IMR-90 (cell line): Measurements from ENCODE around the gene CCDC152. TPM values are rescaled to one million over a fixed set of nuclear protein-coding genes. Genes with fewer than 3 reads are reported as not detected.

Experiments
- ATAC-seq: fragments of 200-7000 bp; cut with Tn5 transposase; 2 replicates; pipeline ENCODE4 v1.9.1; 2020; ENCODE audit warnings: low read depth, mild to moderate bottlenecking, moderate library complexity
- BruUV-seq: library from RNA; stranded (reverse); fragments of 400-500 nt; replicated peaks from 2 replicates; lab custom pipeline; 2021; lab: Mats Ljungman, UMichigan
- CTCF ChIA-PET: fragments of 300-600 bp; formaldehyde crosslinking; extraction: SDS; loops from one replicate; lab custom pipeline; 2021; ENCODE audit warnings: antibody characterized with exemption; lab: Yijun Ruan, JAX
- POLR2A ChIA-PET: fragments of 300-600 bp; sonication (Branson Sonifier 250); formaldehyde crosslinking; loops from one replicate; lab custom pipeline; 2022; ENCODE audit warnings: antibody characterized with exemption; ENCODE audit not compliant: unreplicated experiment; lab: Charles Lee
- DNase-seq: peaks from one replicate; pipeline ENCODE4 v3.0.0; 2013
- H2AFZ ChIP-seq: replicated peaks from 2 replicates; pipeline ENCODE3; 2013; ENCODE audit warnings: low read length, mild to moderate bottlenecking; ENCODE audit not compliant: poor library complexity
- H2AK5ac ChIP-seq: 2 replicates; pipeline ENCODE4 v1.6.1; 2013; ENCODE audit warnings: low read depth, low read length, inconsistent platforms
- H2AK9ac ChIP-seq: replicated peaks from 2 replicates; pipeline ENCODE3; 2013; ENCODE audit warnings: mild to moderate bottlenecking, low read depth, low read length, moderate library complexity; ENCODE audit not compliant: poor library complexity
- H2BK120ac ChIP-seq: 2 replicates; pipeline ENCODE4 v1.6.1; 2013; ENCODE audit warnings: low read depth, low read length, inconsistent platforms
- H2BK15ac ChIP-seq: 3 replicates; pipeline ENCODE4 v1.6.1; 2013; ENCODE audit warnings: low read depth, low read length, inconsistent platforms
- H2BK20ac ChIP-seq: 2 replicates; pipeline ENCODE4 v1.6.1; 2013; ENCODE audit warnings: low read depth, mild to moderate bottlenecking, inconsistent platforms, low read length, moderate library complexity
- H2BK5ac ChIP-seq: 2 replicates; pipeline ENCODE4 v1.6.1; 2013; ENCODE audit warnings: mild to moderate bottlenecking, low read depth, low read length, inconsistent platforms; ENCODE audit not compliant: poor library complexity, severe bottlenecking
- H3K14ac ChIP-seq: replicated peaks from 2 replicates; pipeline ENCODE4 v1.6.1; 2013; ENCODE audit warnings: low read depth, low read length, inconsistent platforms
- H3K18ac ChIP-seq: 2 replicates; pipeline ENCODE4 v1.6.1; 2013; ENCODE audit warnings: low read depth, low read length, control low read depth
- H3K23ac ChIP-seq: 2 replicates; pipeline ENCODE4 v1.6.1; 2013; ENCODE audit warnings: low read depth, low read length, inconsistent platforms
- H3K27ac ChIP-seq: 2 replicates; pipeline ENCODE4 v1.5.1; 2013; ENCODE audit warnings: mild to moderate bottlenecking, control low read depth, low read length; ENCODE audit not compliant: insufficient read depth
- H3K27me3 ChIP-seq: 2 replicates; pipeline ENCODE4 v1.6.1; 2013; ENCODE audit warnings: low read length; ENCODE audit not compliant: control insufficient read depth, insufficient read depth
- H3K36me3 ChIP-seq: 2 replicates; pipeline ENCODE4 v1.6.1; 2013; ENCODE audit warnings: low read length, mixed read lengths; ENCODE audit not compliant: control insufficient read depth, insufficient read depth
- H3K4ac ChIP-seq: 2 replicates; pipeline ENCODE4 v1.6.1; 2013; ENCODE audit warnings: low read depth, low read length, inconsistent platforms
- H3K4me1 ChIP-seq: 2 replicates; pipeline ENCODE4 v1.6.1; 2013; ENCODE audit warnings: low read length, mixed read lengths; ENCODE audit not compliant: control insufficient read depth, insufficient read depth
- H3K4me2 ChIP-seq: 2 replicates; pipeline ENCODE4 v1.6.1; 2013; ENCODE audit warnings: low read depth, mild to moderate bottlenecking, control low read depth, low read length, moderate library complexity
- H3K4me3 ChIP-seq: 2 replicates; pipeline ENCODE4 v1.5.1; 2013; ENCODE audit warnings: low read depth, mild to moderate bottlenecking, control low read depth, low read length, moderate library complexity; ENCODE audit not compliant: insufficient read depth
- H3K56ac ChIP-seq: 2 replicates; pipeline ENCODE4 v1.6.1; 2013; ENCODE audit warnings: low read length, inconsistent platforms; ENCODE audit not compliant: insufficient read depth; ENCODE audit errors: extremely low read depth
- H3K79me1 ChIP-seq, 2 experiments: 2 replicates each; pipeline ENCODE4 v1.6.1; 2013; ENCODE audit warnings: low read length in 2 of 2, inconsistent platforms in 1 of 2, low read depth in 1 of 2
- H3K9ac ChIP-seq: 2 replicates; pipeline ENCODE4 v1.6.1; 2013; ENCODE audit warnings: low read depth, low read length, control low read depth
- H3K9me1 ChIP-seq: 2 replicates; pipeline ENCODE4 v1.6.1; 2013; ENCODE audit warnings: low read length, inconsistent platforms; ENCODE audit not compliant: insufficient read depth
- H3K9me3 ChIP-seq: 2 replicates; pipeline ENCODE4 v1.6.1; 2013; ENCODE audit warnings: low read length; ENCODE audit not compliant: control insufficient read depth, insufficient read depth
- H4K20me1 ChIP-seq: 2 replicates; pipeline ENCODE4 v1.6.1; 2013; ENCODE audit warnings: low read length, inconsistent platforms; ENCODE audit not compliant: insufficient read depth
- H4K5ac ChIP-seq: 2 replicates; pipeline ENCODE4 v1.6.1; 2013; ENCODE audit warnings: mild to moderate bottlenecking, low read depth, low read length, control low read depth
- H4K8ac ChIP-seq, 2 experiments: 2 replicates each; pipeline ENCODE4 v1.6.1; 2013; ENCODE audit warnings: low read depth in 2 of 2, low read length in 2 of 2, control low read depth in 1 of 2, inconsistent platforms in 1 of 2
- H4K91ac ChIP-seq: 2 replicates; pipeline ENCODE4 v1.6.1; 2013; ENCODE audit warnings: low read depth, low read length, inconsistent platforms; ENCODE audit not compliant: insufficient read depth
- BHLHE40 ChIP-seq: fragments of 150-350 bp; IDR thresholded peaks from 2 replicates; pipeline ENCODE4 v1.6.1; 2016; ENCODE audit warnings: mild to moderate bottlenecking, low read depth, low read length
- CEBPB ChIP-seq: IDR thresholded peaks from 2 replicates; pipeline ENCODE4 v1.6.1; 2012; ENCODE audit warnings: low read depth, low read length, improper control_type of control experiment
- CHD1 ChIP-seq: IDR thresholded peaks from 2 replicates; pipeline ENCODE4 v1.6.1; 2012; ENCODE audit warnings: low read depth, low read length, improper control_type of control experiment
- FOS ChIP-seq: fragments of 150-350 bp; IDR thresholded peaks from 2 replicates; pipeline ENCODE4 v1.6.1; 2016; ENCODE audit warnings: low read depth, low read length
- MAZ ChIP-seq: IDR thresholded peaks from 2 replicates; pipeline ENCODE4 v1.6.1; 2012; ENCODE audit warnings: low read depth, mild to moderate bottlenecking, low read length, improper control_type of control experiment, moderate library complexity, borderline replicate concordance
- MXI1 ChIP-seq: IDR thresholded peaks from 2 replicates; pipeline ENCODE4 v1.6.1; 2012; ENCODE audit warnings: low read depth, mild to moderate bottlenecking, low read length, moderate library complexity, borderline replicate concordance
- NFE2L2 ChIP-seq: fragments of 150-350 bp; IDR thresholded peaks from 2 replicates; pipeline ENCODE4 v1.6.1; 2016; ENCODE audit warnings: low read depth, mild to moderate bottlenecking, low read length
- POLR2A ChIP-seq: IDR thresholded peaks from 2 replicates; pipeline ENCODE4 v1.6.1; 2012; ENCODE audit warnings: mild to moderate bottlenecking, low read depth, low read length
- RAD21 ChIP-seq: IDR thresholded peaks from 2 replicates; pipeline ENCODE4 v1.6.1; 2012; ENCODE audit warnings: low read length, improper control_type of control experiment
- RCOR1 ChIP-seq: IDR thresholded peaks from 2 replicates; pipeline ENCODE4 v1.6.1; 2012; ENCODE audit warnings: mild to moderate bottlenecking, low read length, improper control_type of control experiment; ENCODE audit not compliant: insufficient replicate concordance
- RFX5 ChIP-seq: IDR thresholded peaks from 2 replicates; pipeline ENCODE4 v1.8.0; 2012; ENCODE audit warnings: low read depth, mild to moderate bottlenecking, low read length, moderate library complexity
- SMC3 ChIP-seq: fragments of 150-350 bp; IDR thresholded peaks from 2 replicates; pipeline ENCODE4 v1.6.1; 2016; ENCODE audit warnings: low read depth, mild to moderate bottlenecking, antibody characterized with exemption, low read length, moderate library complexity
- WGBS, 2 experiments: methylation state at CpG; one replicate each; pipeline versions ENCODE4 v1.1.5 to v1.1.7; 2013; ENCODE audit warnings: missing lambda C conversion rate in 2 of 2; ENCODE audit not compliant: insufficient read length in 1 of 2; ENCODE audit errors: extremely low coverage in 2 of 2; 5-methylcytosine and 5-hydroxymethylcytosine counted together
- dilution Hi-C: fragments of 300-500 bp; cut with HindIII; formaldehyde crosslinking; loops from one replicate; pipeline ENCODE4 v1.14.3; 2018; ENCODE audit warnings: low sequenced_read_pairs; ENCODE audit not compliant: unreplicated experiment
- in situ Hi-C: fragments of 300-500 bp; cut with MboI; formaldehyde crosslinking; loops from 3 replicates; pipeline ENCODE4 v1.14.3; 2019; ENCODE audit warnings: low sequenced_read_pairs, inconsistent platforms, mixed read lengths
- intact Hi-C: fragments of 100-400 bp; cut with micrococcal nuclease; formaldehyde crosslinking; loops from 2 replicates; pipeline ENCODE4 v1.10.0; 2022
- polyA plus RNA-seq, 3 experiments: library from polyadenylated mRNA; depleted of rRNA; stranded (reverse); fragments of >200 nt; gene quantifications; 2 replicates each; pipeline ENCODE4 v1.2.3, GENCODE V29; 2012; ENCODE audit warnings: low replicate concordance in 1 of 3
- total RNA-seq: library from RNA; depleted of rRNA; stranded (reverse); fragments of >200 nt; gene quantifications from 2 replicates; pipeline ENCODE4 v1.2.3, GENCODE V29; 2012
- TF ChIP-seq, protein P1 (sequence below): fragments of 150-350 bp; IDR thresholded peaks from 2 replicates; pipeline ENCODE4 v1.6.1; 2016; ENCODE audit warnings: low read depth, mild to moderate bottlenecking, low read length, moderate library complexity, borderline replicate concordance
- TF ChIP-seq, protein P2 (sequence below): conservative IDR thresholded peaks from 2 replicates; pipeline ENCODE4 v1.5.1; 2012; ENCODE audit warnings: mild to moderate bottlenecking, low read depth, low read length, improper control_type of control experiment
- TF ChIP-seq, protein P3 (sequence below): fragments of 150-350 bp; IDR thresholded peaks from 2 replicates; pipeline ENCODE4 v1.6.1; 2017; ENCODE audit warnings: mild to moderate bottlenecking, antibody characterized with exemption, low read length, low read depth

Gene CCDC152
- total and polyA plus RNA-seq, 2 of the 4 experiments (the other 2 are of a cell fraction) = 0.87 to 0.90 TPM

DNA sequence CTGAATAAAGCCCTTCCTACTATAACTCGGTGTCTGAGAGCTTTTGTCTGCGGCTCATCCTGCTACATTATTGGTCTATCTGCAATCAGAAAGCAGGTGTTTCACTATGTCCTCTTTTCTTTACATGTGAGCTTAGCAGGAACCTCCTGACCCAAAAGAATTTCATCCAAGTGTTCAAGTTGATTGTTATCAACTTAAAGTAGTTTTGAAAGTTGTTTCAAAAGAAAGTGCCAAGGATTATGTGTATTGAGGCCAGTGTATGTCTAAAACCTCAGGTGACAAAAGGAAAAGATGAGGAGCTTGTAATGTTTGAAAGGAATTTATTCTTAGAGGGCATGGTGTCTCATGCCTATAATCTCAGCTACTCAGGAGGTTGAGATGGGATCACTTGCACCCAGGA is 63.1 kb downstream of the CCDC152 start:
- BruUV-seq = no TSS peak

More for the DNA sequence above, 63.1 kb downstream of the CCDC152 start:
- Histone ChIP-seq H3K79me1 (no peaks in the 10 kb centered on the region), H4K8ac (no peak overlapping the region), H4K20me1 (no peaks in the 10 kb centered on the region), H3K4ac (no peak overlapping the region), H3K9me1 (no peaks in the 10 kb centered on the region), H2BK5ac (no peak overlapping the region), H2AK5ac (no peak overlapping the region), H2BK120ac (no peak overlapping the region), H3K18ac (no peak overlapping the region), H3K4me2 (no peak overlapping the region), H2BK20ac (no peak overlapping the region), H3K4me3 (no peak overlapping the region), H4K91ac (no peak overlapping the region), H3K27ac (no peak overlapping the region), H3K23ac (no peak overlapping the region), H2AK9ac (no peak overlapping the region), H4K5ac (no peak overlapping the region), H2BK15ac (no peak overlapping the region), H3K9ac (no peak overlapping the region), H3K36me3 (no peaks in the 10 kb centered on the region), H3K56ac (no peak overlapping the region), H3K4me1 (no peaks in the 10 kb centered on the region), H3K14ac (no peak overlapping the region), H2AFZ (no peak overlapping the region), H3K27me3 (peaks cover 2% of the 10 kb centered on the region; the same call in 1 of the 2 replicates), H3K9me3 (no peaks in the 10 kb centered on the region)
- ATAC-seq (no peak), DNase-seq (no peak)
- POLR2A ChIA-PET = no interaction called here
- TF ChIP-seq POLR2A (no peak), RCOR1 (no peak), RFX5 (no peak), NFE2L2 (no peak), RAD21 (no peak), MXI1 (no peak), CHD1 (no peak), CEBPB (no peak), MAZ (no peak), SMC3 (no peak), FOS (no peak), BHLHE40 (no peak)
- TF ChIP-seq, protein P1, sequence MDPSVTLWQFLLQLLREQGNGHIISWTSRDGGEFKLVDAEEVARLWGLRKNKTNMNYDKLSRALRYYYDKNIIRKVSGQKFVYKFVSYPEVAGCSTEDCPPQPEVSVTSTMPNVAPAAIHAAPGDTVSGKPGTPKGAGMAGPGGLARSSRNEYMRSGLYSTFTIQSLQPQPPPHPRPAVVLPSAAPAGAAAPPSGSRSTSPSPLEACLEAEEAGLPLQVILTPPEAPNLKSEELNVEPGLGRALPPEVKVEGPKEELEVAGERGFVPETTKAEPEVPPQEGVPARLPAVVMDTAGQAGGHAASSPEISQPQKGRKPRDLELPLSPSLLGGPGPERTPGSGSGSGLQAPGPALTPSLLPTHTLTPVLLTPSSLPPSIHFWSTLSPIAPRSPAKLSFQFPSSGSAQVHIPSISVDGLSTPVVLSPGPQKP = no peak
- TF ChIP-seq, protein P2, sequence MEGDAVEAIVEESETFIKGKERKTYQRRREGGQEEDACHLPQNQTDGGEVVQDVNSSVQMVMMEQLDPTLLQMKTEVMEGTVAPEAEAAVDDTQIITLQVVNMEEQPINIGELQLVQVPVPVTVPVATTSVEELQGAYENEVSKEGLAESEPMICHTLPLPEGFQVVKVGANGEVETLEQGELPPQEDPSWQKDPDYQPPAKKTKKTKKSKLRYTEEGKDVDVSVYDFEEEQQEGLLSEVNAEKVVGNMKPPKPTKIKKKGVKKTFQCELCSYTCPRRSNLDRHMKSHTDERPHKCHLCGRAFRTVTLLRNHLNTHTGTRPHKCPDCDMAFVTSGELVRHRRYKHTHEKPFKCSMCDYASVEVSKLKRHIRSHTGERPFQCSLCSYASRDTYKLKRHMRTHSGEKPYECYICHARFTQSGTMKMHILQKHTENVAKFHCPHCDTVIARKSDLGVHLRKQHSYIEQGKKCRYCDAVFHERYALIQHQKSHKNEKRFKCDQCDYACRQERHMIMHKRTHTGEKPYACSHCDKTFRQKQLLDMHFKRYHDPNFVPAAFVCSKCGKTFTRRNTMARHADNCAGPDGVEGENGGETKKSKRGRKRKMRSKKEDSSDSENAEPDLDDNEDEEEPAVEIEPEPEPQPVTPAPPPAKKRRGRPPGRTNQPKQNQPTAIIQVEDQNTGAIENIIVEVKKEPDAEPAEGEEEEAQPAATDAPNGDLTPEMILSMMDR = no peak
- TF ChIP-seq, protein P3, sequence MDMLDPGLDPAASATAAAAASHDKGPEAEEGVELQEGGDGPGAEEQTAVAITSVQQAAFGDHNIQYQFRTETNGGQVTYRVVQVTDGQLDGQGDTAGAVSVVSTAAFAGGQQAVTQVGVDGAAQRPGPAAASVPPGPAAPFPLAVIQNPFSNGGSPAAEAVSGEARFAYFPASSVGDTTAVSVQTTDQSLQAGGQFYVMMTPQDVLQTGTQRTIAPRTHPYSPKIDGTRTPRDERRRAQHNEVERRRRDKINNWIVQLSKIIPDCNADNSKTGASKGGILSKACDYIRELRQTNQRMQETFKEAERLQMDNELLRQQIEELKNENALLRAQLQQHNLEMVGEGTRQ = no peak
- CTCF ChIA-PET = no interaction called here
- in situ Hi-C loops = no loop called here
- dilution Hi-C loops = no loop called here
- 60% methylated on average over 1 of the region's 2 CpGs; no CpG with 5 or more reads in 1 of the 2 experiments for WGBS, 2 experiments
- intact Hi-C loops = no loop called here
